Measurements from ENCODE around the gene L3MBTL4. TPM values are rescaled to one million over a fixed set of nuclear protein-coding genes. Genes with fewer than 3 reads are reported as not detected.

Gene L3MBTL4
- total and polyA plus RNA-seq, 7 donors, result 1.2 to 5.7 (median 3.4) TPM

- H3K4me1 ChIP-seq, result no peaks in the 10 kb centered on the region
- H3K9me3 ChIP-seq, result no peaks in the 10 kb centered on the region
- TF ChIP-seq POLR2A (IDR thresholded peaks at IDR 0.05) (no peak), POLR2AphosphoS5 (IDR thresholded peaks at IDR 0.05) (no peak)
- H3K27me3 ChIP-seq, result no peaks in the 10 kb centered on the region
- no peaks in the 10 kb centered on the region for H3K36me3 ChIP-seq
- no peak overlapping the region for H3K27ac ChIP-seq
- intact Hi-C loops (cut with DNase I), result no loop called here
- H3K4me3 ChIP-seq, result no peak overlapping the region
- DNase-seq, result no peak
- WGBS, 2 donors, result 62 to 86% methylated on average over 8 of the region's 8 CpGs
These were observed 447.7 kb downstream of the L3MBTL4 start for GRCh38 chr18:5967007-5967406.

GRCh38 chr18:5966514-5966913 lies 448.2 kb downstream of the L3MBTL4 start:
- no peak for TF ChIP-seq EP300 (IDR thresholded peaks at IDR 0.05)
- TF ChIP-seq CTCF (IDR thresholded peaks at IDR 0.05), result no peak
- TF ChIP-seq POLR2A (IDR thresholded peaks at IDR 0.05), result no peak
- no peak for TF ChIP-seq POLR2AphosphoS5 (IDR thresholded peaks at IDR 0.05)
- no peaks in the 10 kb centered on the region for H3K4me1 ChIP-seq
- H3K4me3 ChIP-seq, result no peak overlapping the region
- no peaks in the 10 kb centered on the region for H3K9me3 ChIP-seq
- H3K27ac ChIP-seq, result no peak overlapping the region
- no peaks in the 10 kb centered on the region for H3K27me3 ChIP-seq
- WGBS, 2 donors, result 20 to 74% methylated on average over 4 of the region's 4 CpGs
- DNase-seq, result no peak
- intact Hi-C loops (cut with DNase I), result no loop called here
- no peaks in the 10 kb centered on the region for H3K36me3 ChIP-seq

- Histone ChIP-seq H3K27ac (no peak overlapping the region), H3K36me3 (no peaks in the 10 kb centered on the region), H3K27me3 (no peaks in the 10 kb centered on the region), H3K4me3 (no peak overlapping the region), H3K4me1 (no peaks in the 10 kb centered on the region), H3K9me3 (no peaks in the 10 kb centered on the region)
- intact Hi-C loops (cut with DNase I), result no loop called here
- 45 to 47% methylated on average over 2 of the region's 2 CpGs for WGBS, 2 donors
- no peak for DNase-seq
- TF ChIP-seq POLR2A (IDR thresholded peaks at IDR 0.05) (no peak), EP300 (IDR thresholded peaks at IDR 0.05) (no peak), POLR2AphosphoS5 (IDR thresholded peaks at IDR 0.05) (no peak), CTCF (IDR thresholded peaks at IDR 0.05) (no peak)
These were observed 449.7 kb downstream of the L3MBTL4 start for GRCh38 chr18:5964996-5965395.

GRCh38 chr18:5964596-5964995 lies 450.1 kb downstream of the L3MBTL4 start:
- DNase-seq, result no peak
- TF ChIP-seq POLR2A (IDR thresholded peaks at IDR 0.05) (no peak), POLR2AphosphoS5 (IDR thresholded peaks at IDR 0.05) (no peak), EP300 (IDR thresholded peaks at IDR 0.05) (no peak), CTCF (IDR thresholded peaks at IDR 0.05) (no peak)
- Histone ChIP-seq H3K9me3 (no peaks in the 10 kb centered on the region), H3K27me3 (no peaks in the 10 kb centered on the region), H3K36me3 (no peaks in the 10 kb centered on the region), H3K4me1 (no peaks in the 10 kb centered on the region), H3K4me3 (no peak overlapping the region), H3K27ac (no peak overlapping the region)
- 68 to 83% methylated on average over 5 of the region's 5 CpGs for WGBS, 2 donors
- intact Hi-C loops (cut with DNase I), result no loop called here

- H3K27ac ChIP-seq, result no peak overlapping the region
- TF ChIP-seq EP300 (IDR thresholded peaks at IDR 0.05) (no peak), CTCF (IDR thresholded peaks at IDR 0.05) (no peak), POLR2AphosphoS5 (IDR thresholded peaks at IDR 0.05) (no peak), POLR2A (IDR thresholded peaks at IDR 0.05) (no peak)
- intact Hi-C loops (cut with DNase I), result no loop called here
- 86 to 95% methylated on average over 8 of the region's 8 CpGs for WGBS, 2 donors
- no peaks in the 10 kb centered on the region for H3K36me3 ChIP-seq
- no peaks in the 10 kb centered on the region for H3K27me3 ChIP-seq
- H3K9me3 ChIP-seq, result no peaks in the 10 kb centered on the region
- no peak overlapping the region for H3K4me3 ChIP-seq
- no peaks in the 10 kb centered on the region for H3K4me1 ChIP-seq
- DNase-seq, result no peak
These were observed 450.6 kb downstream of the L3MBTL4 start for GRCh38 chr18:5964108-5964507.

All from sigmoid colon (tissue), 7 donors.